Measurements from ENCODE around the gene GPM6B.

GPM6B gene

GRCh38 chrX:13843150-13843721 is 26.3 kb upstream of the GPM6B start:
- Histone ChIP-seq H3K27me3 (ENCODE audit: control insufficient read depth in 1 of 2, insufficient read depth in 2 of 2, low read length in 2 of 2) (peaks cover 0 to 10% of the 10 kb centered on the region in 2 donors), H3K4me3 (ENCODE audit: low read length in 2 of 2) (no peak overlapping the region), H3K4me1 (ENCODE audit: control insufficient read depth, insufficient read depth, low read length) (no peaks in the 10 kb centered on the region), H3K36me3 (ENCODE audit: control insufficient read depth in 2 of 2, insufficient read depth in 2 of 2, low read length in 2 of 2) (no peaks in the 10 kb centered on the region), H3K27ac (ENCODE audit: low read length) (no peak overlapping the region), H3K9me3 (ENCODE audit: control insufficient read depth in 2 of 2, low read length in 2 of 2) (no peaks in the 10 kb centered on the region), H3K9ac (ENCODE audit: low read length in 2 of 2) (no peak overlapping the region)

- no peaks in the 10 kb centered on the region for H3K9me3 ChIP-seq (ENCODE audit: control insufficient read depth in 2 of 2, low read length in 2 of 2)
- peaks cover 0 to 4% of the 10 kb centered on the region in 2 donors for H3K27me3 ChIP-seq (ENCODE audit: control insufficient read depth in 1 of 2, insufficient read depth in 2 of 2, low read length in 2 of 2)
- H3K9ac ChIP-seq (ENCODE audit: low read length in 2 of 2): no peak overlapping the region
- H3K4me3 ChIP-seq (ENCODE audit: low read length in 2 of 2): no peak overlapping the region
- H3K36me3 ChIP-seq (ENCODE audit: control insufficient read depth in 2 of 2, insufficient read depth in 2 of 2, low read length in 2 of 2): no peaks in the 10 kb centered on the region
- no peaks in the 10 kb centered on the region for H3K4me1 ChIP-seq (ENCODE audit: control insufficient read depth, insufficient read depth, low read length)
- H3K27ac ChIP-seq (ENCODE audit: low read length): no peak overlapping the region
These were observed 23.2 kb upstream of the GPM6B start for GRCh38 chrX:13840121-13840520.

- H3K9me3 ChIP-seq (ENCODE audit: control insufficient read depth in 2 of 2, low read length in 2 of 2): no peaks in the 10 kb centered on the region
- peaks cover 0 to 4% of the 10 kb centered on the region in 2 donors for H3K27me3 ChIP-seq (ENCODE audit: control insufficient read depth in 1 of 2, insufficient read depth in 2 of 2, low read length in 2 of 2)
- no peaks in the 10 kb centered on the region for H3K4me1 ChIP-seq (ENCODE audit: control insufficient read depth, insufficient read depth, low read length)
- H3K4me3 ChIP-seq (ENCODE audit: low read length in 2 of 2): no peak overlapping the region
- no peak overlapping the region for H3K27ac ChIP-seq (ENCODE audit: low read length)
- H3K9ac ChIP-seq (ENCODE audit: low read length in 2 of 2): no peak overlapping the region
- no peaks in the 10 kb centered on the region for H3K36me3 ChIP-seq (ENCODE audit: control insufficient read depth in 2 of 2, insufficient read depth in 2 of 2, low read length in 2 of 2)
These were observed 20.4 kb upstream of the GPM6B start for GRCh38 chrX:13837290-13837745.

- no peaks in the 10 kb centered on the region for H3K4me1 ChIP-seq (ENCODE audit: control insufficient read depth, insufficient read depth, low read length)
- H3K9ac ChIP-seq (ENCODE audit: low read length in 2 of 2): no peak overlapping the region
- H3K4me3 ChIP-seq (ENCODE audit: low read length in 2 of 2): no peak overlapping the region
- H3K27ac ChIP-seq (ENCODE audit: low read length): no peak overlapping the region
- peaks cover 0 to 2% of the 10 kb centered on the region in 2 donors for H3K27me3 ChIP-seq (ENCODE audit: control insufficient read depth in 1 of 2, insufficient read depth in 2 of 2, low read length in 2 of 2)
- no peaks in the 10 kb centered on the region for H3K9me3 ChIP-seq (ENCODE audit: control insufficient read depth in 2 of 2, low read length in 2 of 2)
- no peaks in the 10 kb centered on the region for H3K36me3 ChIP-seq (ENCODE audit: control insufficient read depth in 2 of 2, insufficient read depth in 2 of 2, low read length in 2 of 2)
These were observed 19.7 kb upstream of the GPM6B start for GRCh38 chrX:13836575-13836974.

GRCh38 chrX:13835825-13836224 is 18.9 kb upstream of the GPM6B start:
- Histone ChIP-seq H3K4me3 (ENCODE audit: low read length in 2 of 2) (no peak overlapping the region), H3K27ac (ENCODE audit: low read length) (no peak overlapping the region), H3K36me3 (ENCODE audit: control insufficient read depth in 2 of 2, insufficient read depth in 2 of 2, low read length in 2 of 2) (no peaks in the 10 kb centered on the region), H3K27me3 (ENCODE audit: control insufficient read depth in 1 of 2, insufficient read depth in 2 of 2, low read length in 2 of 2) (peaks cover 0 to 4% of the 10 kb centered on the region in 2 donors), H3K9me3 (ENCODE audit: control insufficient read depth in 2 of 2, low read length in 2 of 2) (no peaks in the 10 kb centered on the region), H3K9ac (ENCODE audit: low read length in 2 of 2) (no peak overlapping the region), H3K4me1 (ENCODE audit: control insufficient read depth, insufficient read depth, low read length) (no peaks in the 10 kb centered on the region)

- Histone ChIP-seq H3K4me3 (ENCODE audit: low read length in 2 of 2) (no peak overlapping the region), H3K36me3 (ENCODE audit: control insufficient read depth in 2 of 2, insufficient read depth in 2 of 2, low read length in 2 of 2) (no peaks in the 10 kb centered on the region), H3K27ac (ENCODE audit: low read length) (no peak overlapping the region), H3K9me3 (ENCODE audit: control insufficient read depth in 2 of 2, low read length in 2 of 2) (no peaks in the 10 kb centered on the region), H3K27me3 (ENCODE audit: control insufficient read depth in 1 of 2, insufficient read depth in 2 of 2, low read length in 2 of 2) (peaks cover 0 to 2% of the 10 kb centered on the region in 2 donors), H3K4me1 (ENCODE audit: control insufficient read depth, insufficient read depth, low read length) (no peaks in the 10 kb centered on the region), H3K9ac (ENCODE audit: low read length in 2 of 2) (no peak overlapping the region)
These were observed 17.5 kb upstream of the GPM6B start for GRCh38 chrX:13834355-13834754.

GRCh38 chrX:13829983-13830382 is 13.1 kb upstream of the GPM6B start:
- H3K9me3 ChIP-seq (ENCODE audit: control insufficient read depth in 2 of 2, low read length in 2 of 2): no peaks in the 10 kb centered on the region
- no peak overlapping the region for H3K9ac ChIP-seq (ENCODE audit: low read length in 2 of 2)
- no peak overlapping the region for H3K27ac ChIP-seq (ENCODE audit: low read length)
- no peaks in the 10 kb centered on the region for H3K4me1 ChIP-seq (ENCODE audit: control insufficient read depth, insufficient read depth, low read length)
- H3K4me3 ChIP-seq (ENCODE audit: low read length in 2 of 2): no peak overlapping the region
- peaks cover 0 to 13% of the 10 kb centered on the region in 2 donors for H3K27me3 ChIP-seq (ENCODE audit: control insufficient read depth in 1 of 2, insufficient read depth in 2 of 2, low read length in 2 of 2)
- no peaks in the 10 kb centered on the region for H3K36me3 ChIP-seq (ENCODE audit: control insufficient read depth in 2 of 2, insufficient read depth in 2 of 2, low read length in 2 of 2)

- H3K27ac ChIP-seq (ENCODE audit: low read length): no peak overlapping the region
- peaks cover 0 to 16% of the 10 kb centered on the region in 2 donors for H3K27me3 ChIP-seq (ENCODE audit: control insufficient read depth in 1 of 2, insufficient read depth in 2 of 2, low read length in 2 of 2)
- H3K4me3 ChIP-seq (ENCODE audit: low read length in 2 of 2): no peak overlapping the region
- no peak overlapping the region for H3K9ac ChIP-seq (ENCODE audit: low read length in 2 of 2)
- no peaks in the 10 kb centered on the region for H3K4me1 ChIP-seq (ENCODE audit: control insufficient read depth, insufficient read depth, low read length)
- H3K9me3 ChIP-seq (ENCODE audit: control insufficient read depth in 2 of 2, low read length in 2 of 2): no peaks in the 10 kb centered on the region
- H3K36me3 ChIP-seq (ENCODE audit: control insufficient read depth in 2 of 2, insufficient read depth in 2 of 2, low read length in 2 of 2): no peaks in the 10 kb centered on the region
These were observed 11.5 kb upstream of the GPM6B start for GRCh38 chrX:13828392-13828791.

GRCh38 chrX:13827298-13828090 is 10.6 kb upstream of the GPM6B start:
- Histone ChIP-seq H3K4me1 (ENCODE audit: control insufficient read depth, insufficient read depth, low read length) (no peaks in the 10 kb centered on the region), H3K27me3 (ENCODE audit: control insufficient read depth in 1 of 2, insufficient read depth in 2 of 2, low read length in 2 of 2) (peaks cover 0 to 16% of the 10 kb centered on the region in 2 donors), H3K9me3 (ENCODE audit: control insufficient read depth in 2 of 2, low read length in 2 of 2) (no peaks in the 10 kb centered on the region), H3K36me3 (ENCODE audit: control insufficient read depth in 2 of 2, insufficient read depth in 2 of 2, low read length in 2 of 2) (no peaks in the 10 kb centered on the region), H3K4me3 (ENCODE audit: low read length in 2 of 2) (no peak overlapping the region), H3K9ac (ENCODE audit: low read length in 2 of 2) (no peak overlapping the region), H3K27ac (ENCODE audit: low read length) (no peak overlapping the region)

GRCh38 chrX:13826770-13827169 is 9.9 kb upstream of the GPM6B start:
- no peaks in the 10 kb centered on the region for H3K9me3 ChIP-seq (ENCODE audit: control insufficient read depth in 2 of 2, low read length in 2 of 2)
- no peaks in the 10 kb centered on the region for H3K4me1 ChIP-seq (ENCODE audit: control insufficient read depth, insufficient read depth, low read length)
- no peak overlapping the region for H3K4me3 ChIP-seq (ENCODE audit: low read length in 2 of 2)
- H3K27me3 ChIP-seq (ENCODE audit: control insufficient read depth in 1 of 2, insufficient read depth in 2 of 2, low read length in 2 of 2): peaks cover 0 to 17% of the 10 kb centered on the region in 2 donors
- H3K27ac ChIP-seq (ENCODE audit: low read length): no peak overlapping the region
- no peaks in the 10 kb centered on the region for H3K36me3 ChIP-seq (ENCODE audit: control insufficient read depth in 2 of 2, insufficient read depth in 2 of 2, low read length in 2 of 2)
- no peak overlapping the region for H3K9ac ChIP-seq (ENCODE audit: low read length in 2 of 2)

GRCh38 chrX:13825178-13825762 is 8.4 kb upstream of the GPM6B start:
- no peak overlapping the region for H3K27ac ChIP-seq (ENCODE audit: low read length)
- H3K4me3 ChIP-seq (ENCODE audit: low read length in 2 of 2): no peak overlapping the region
- H3K9me3 ChIP-seq (ENCODE audit: control insufficient read depth in 2 of 2, low read length in 2 of 2): no peaks in the 10 kb centered on the region
- H3K36me3 ChIP-seq (ENCODE audit: control insufficient read depth in 2 of 2, insufficient read depth in 2 of 2, low read length in 2 of 2): no peaks in the 10 kb centered on the region
- H3K4me1 ChIP-seq (ENCODE audit: control insufficient read depth, insufficient read depth, low read length): no peaks in the 10 kb centered on the region
- H3K27me3 ChIP-seq (ENCODE audit: control insufficient read depth in 1 of 2, insufficient read depth in 2 of 2, low read length in 2 of 2): peaks cover 0 to 16% of the 10 kb centered on the region in 2 donors
- no peak overlapping the region for H3K9ac ChIP-seq (ENCODE audit: low read length in 2 of 2)

All from stomach smooth muscle (tissue), 2 donors.